GM10847 (cell line): Measurements from ENCODE around the gene PLCD1.

Experiments
- POLR2A ChIP-seq: IDR thresholded peaks from 2 replicates; pipeline ENCODE4 v1.6.1; 2011; ENCODE audit not compliant: insufficient read length; ENCODE audit errors: extremely low read depth

The PLCD1 gene

DNA sequence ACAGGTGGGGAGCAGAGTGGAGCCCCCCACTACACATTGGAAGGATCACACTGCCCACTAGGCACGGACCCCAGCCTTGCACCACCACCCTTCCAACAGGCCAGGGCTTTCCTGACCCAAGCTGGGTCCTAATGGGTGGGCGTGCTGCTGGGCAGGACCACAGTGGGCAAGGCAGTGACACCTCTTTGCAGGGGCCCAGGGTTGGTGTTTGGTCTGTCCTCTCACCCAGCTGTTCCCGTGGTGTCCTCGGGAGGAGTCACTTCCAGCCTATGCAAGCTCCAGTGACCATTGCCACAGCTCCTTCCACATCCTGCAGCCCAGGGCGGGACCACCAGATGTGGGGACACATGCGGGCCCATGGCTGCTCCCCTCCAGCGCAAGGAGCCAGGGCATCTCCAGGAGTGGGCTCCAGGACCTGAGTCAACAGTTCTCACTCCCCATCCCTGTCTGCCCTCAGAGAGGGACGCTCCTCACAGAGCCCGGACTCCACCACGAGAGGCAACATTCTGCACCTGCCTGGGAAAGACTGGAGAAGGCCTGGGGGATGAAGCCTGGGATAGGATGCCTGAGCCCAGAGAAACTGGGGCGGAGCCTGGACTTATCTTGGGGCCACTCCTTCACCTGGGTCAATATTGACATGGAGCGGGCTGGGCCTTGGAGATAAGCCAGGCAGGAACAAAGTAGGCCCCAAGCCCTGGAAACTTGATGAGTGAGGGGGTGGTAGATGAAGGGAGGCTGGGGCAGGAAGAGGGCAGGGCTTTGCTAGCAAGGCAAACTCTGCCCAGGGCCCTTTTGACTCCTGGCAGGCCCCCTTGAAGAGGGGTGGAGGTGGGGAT is 42.7 kb downstream of the PLCD1 start:
- TF ChIP-seq POLR2A = no peak

GRCh38 chr3:37985637-37986320 is 43.7 kb downstream of the PLCD1 start:
- no peak for TF ChIP-seq POLR2A

DNA sequence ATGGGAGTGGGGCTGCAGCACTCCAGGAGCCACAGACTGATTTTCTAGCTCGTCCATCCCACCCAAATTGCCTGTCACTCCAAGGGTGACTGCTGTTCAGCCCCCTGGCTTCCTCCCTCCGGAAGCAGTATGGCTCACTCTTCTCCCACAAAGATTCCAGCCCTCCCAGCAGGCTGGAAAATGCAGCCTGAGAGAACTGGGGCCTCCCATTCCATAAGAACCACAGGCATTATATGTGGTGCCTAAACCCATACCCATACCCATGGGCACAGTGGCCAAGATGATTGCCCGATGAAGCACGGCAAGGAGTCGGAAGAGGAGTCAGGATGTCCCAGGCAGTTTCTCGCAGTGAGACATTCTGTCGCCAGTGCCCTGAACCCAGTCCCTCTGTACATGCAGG is 44.8 kb downstream of the PLCD1 start:
- no peak for TF ChIP-seq POLR2A

DNA sequence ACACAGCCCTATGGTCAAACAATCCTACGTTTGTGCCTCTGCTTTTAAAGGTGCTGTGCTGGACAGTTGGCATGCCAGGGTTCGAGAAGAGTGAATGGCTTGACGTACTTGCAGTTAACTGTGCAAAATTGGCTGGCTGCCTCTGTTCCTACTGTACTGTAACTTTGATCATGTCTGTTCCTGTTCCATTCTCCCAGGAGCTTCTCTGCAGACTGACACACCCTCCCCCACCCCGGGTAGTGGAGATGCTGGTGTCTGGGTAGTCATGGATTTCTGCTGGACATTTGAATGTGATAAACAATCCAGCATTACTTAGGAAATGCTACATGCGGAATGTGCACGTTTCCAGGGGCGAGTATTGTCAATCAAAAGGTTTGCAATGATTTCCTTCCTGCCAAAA is 45.4 kb downstream of the PLCD1 start:
- no peak for TF ChIP-seq POLR2A

GRCh38 chr3:37982331-37982730 is 47.1 kb downstream of the PLCD1 start:
- TF ChIP-seq POLR2A = no peak

GRCh38 chr3:37981348-37981664 is 48.1 kb downstream of the PLCD1 start:
- no peak for TF ChIP-seq POLR2A

DNA sequence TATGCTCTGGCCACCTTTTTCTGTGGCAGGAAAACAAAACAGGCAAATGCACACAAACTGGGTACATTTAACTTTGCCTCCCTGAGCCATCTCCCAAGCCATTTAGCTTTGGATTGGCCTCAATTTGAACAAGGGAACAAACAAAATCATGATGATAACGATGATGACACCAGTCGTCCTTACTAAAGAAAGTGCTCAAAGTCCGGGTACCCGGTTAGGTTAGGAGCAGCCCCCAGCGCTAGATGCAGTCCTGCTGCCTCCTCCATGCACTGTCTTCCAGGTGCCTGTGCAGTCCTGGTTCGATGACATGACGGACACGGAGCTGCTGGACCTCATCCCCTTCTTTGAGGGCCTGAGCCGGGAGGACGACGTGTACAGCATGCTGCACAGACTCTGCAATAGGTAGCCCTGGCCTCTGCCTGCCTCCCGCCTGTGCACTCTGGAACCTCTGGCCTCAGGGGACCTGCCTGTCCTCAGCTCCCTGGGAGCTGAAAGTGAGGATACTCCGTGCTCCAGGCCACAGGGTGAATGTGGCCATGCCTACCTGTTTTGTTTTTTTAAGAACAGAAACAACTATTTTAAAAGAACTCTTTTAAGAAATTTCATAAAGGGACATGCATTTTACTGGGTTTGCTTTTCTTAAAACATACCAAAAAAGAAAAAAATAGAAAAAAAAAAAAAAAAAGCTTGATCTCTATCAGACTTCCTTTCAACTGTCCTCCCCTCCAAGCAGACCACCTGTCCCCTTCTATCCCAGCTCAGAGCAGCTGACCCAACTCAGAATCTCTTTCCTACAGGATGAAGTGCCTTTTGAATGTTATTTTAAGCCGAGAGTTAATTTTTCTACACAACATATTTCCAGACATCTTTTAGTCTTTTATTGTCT is 48.7 kb downstream of the PLCD1 start:
- TF ChIP-seq POLR2A = no peak

GRCh38 chr3:37979541-37980461 is 49.6 kb downstream of the PLCD1 start:
- no peak for TF ChIP-seq POLR2A

- no peak for TF ChIP-seq POLR2A
These were observed 55.0 kb downstream of the PLCD1 start for GRCh38 chr3:37974121-37975083.

GRCh38 chr3:37973246-37974054 is 56.0 kb downstream of the PLCD1 start:
- TF ChIP-seq POLR2A = no peak

DNA sequence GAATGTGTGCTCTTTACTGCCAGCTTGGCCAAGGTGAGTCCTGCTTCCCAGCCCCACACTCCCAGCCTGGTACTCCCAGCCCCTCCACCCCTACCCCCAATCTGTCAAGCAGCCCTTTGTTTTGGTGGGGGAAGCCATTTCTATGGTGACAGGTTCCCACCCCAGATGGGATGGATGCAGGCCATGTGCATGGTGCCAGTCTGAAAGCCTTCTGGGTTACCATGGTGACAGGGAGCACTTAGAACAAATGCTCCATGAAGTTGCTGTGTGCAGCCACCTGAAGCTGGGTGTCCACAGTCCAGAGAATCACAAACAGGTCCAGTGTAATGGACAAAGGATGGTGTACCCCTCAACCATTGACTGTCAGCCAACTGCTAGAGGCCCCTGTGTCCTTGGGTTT is 58.0 kb downstream of the PLCD1 start:
- no peak for TF ChIP-seq POLR2A

DNA sequence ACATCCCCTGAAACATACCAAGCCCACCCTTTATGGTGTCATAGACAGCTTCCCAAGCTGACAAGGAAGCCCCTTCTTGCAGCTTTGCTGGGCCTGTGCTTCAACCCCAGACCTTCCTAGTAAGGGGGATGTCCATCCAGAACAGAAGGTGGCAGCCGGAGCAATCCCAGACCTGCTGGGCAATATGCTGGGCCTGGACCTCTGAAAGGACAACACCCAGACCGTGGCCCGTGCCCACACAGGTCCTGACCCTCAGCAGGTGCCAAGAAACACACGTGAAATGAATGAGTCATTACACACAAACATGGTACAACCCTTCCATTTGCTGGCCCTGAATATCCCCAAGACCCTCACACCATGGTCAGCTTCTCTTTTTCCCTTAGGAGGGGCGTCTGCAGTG is 58.6 kb downstream of the PLCD1 start:
- TF ChIP-seq POLR2A = no peak

DNA sequence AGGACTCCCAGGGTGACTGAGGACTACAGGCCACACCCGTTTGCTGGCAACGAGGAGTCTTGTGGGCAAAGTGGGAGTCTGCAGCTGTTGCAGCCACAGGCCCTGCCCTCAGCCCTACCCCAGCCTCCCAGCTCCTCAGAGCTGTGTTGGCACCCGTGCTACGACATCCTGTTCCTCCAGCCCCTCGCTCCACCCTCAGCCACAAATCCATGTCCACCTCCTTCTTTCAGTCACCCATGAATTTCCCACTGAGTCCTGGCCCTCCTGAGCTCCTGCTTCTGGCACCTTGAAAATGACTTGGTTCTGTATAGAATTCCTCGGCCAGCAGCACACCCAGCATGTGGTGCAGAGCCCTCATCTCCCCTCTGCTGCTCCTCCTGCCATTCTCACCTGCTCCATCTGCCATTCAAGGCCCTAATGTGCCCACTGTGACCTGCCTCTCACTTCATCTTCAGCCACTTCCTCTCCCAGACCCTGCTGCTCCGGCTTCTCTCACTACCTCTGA is 59.8 kb downstream of the PLCD1 start:
- TF ChIP-seq POLR2A = no peak
